GM23338 (cell line): Measurements from ENCODE around the gene TMEM154.

ENCODE experiments used
- CREB1 ChIP-seq: fragments of 250-450 bp; sonication (Bioruptor Pico); IDR thresholded peaks from 2 replicates; pipeline ENCODE4 v1.5.0; 2020; ENCODE audit warnings: low read depth, mild to moderate bottlenecking, moderate library complexity
- EZH2 ChIP-seq: fragments of 200-600 bp; sonication (generic); IDR thresholded peaks from one replicate; pipeline ENCODE4 v1.8.0; 2017; ENCODE audit warnings: antibody characterized with exemption, mild to moderate bottlenecking, low read depth; ENCODE audit not compliant: unreplicated experiment
- EZH2phosphoT487 ChIP-seq: fragments of 200-600 bp; sonication (generic); IDR thresholded peaks from one replicate; pipeline ENCODE4 v1.8.1; 2018; ENCODE audit warnings: antibody characterized with exemption; ENCODE audit not compliant: unreplicated experiment
- JUNB ChIP-seq: IDR thresholded peaks from one replicate; pipeline ENCODE4 v1.6.1; 2016; ENCODE audit warnings: antibody characterized with exemption; ENCODE audit not compliant: unreplicated experiment
- NANOG ChIP-seq: IDR thresholded peaks from 2 replicates; pipeline ENCODE4 v1.6.1; 2016; ENCODE audit warnings: antibody characterized with exemption, borderline replicate concordance
- POLR2AphosphoS5 ChIP-seq: IDR thresholded peaks from 2 replicates; pipeline ENCODE4 v1.6.1; 2016; ENCODE audit warnings: antibody characterized with exemption, low read depth
- ZNF114 ChIP-seq: fragments of 250-450 bp; sonication (Bioruptor Pico); IDR thresholded peaks from 2 replicates; pipeline ENCODE4 v1.5.0; 2020; ENCODE audit warnings: mild to moderate bottlenecking, moderate library complexity
- ZNF331 ChIP-seq: fragments of 250-450 bp; sonication (Bioruptor Pico); IDR thresholded peaks from 2 replicates; pipeline ENCODE4 v1.5.0; 2020; ENCODE audit warnings: low read depth, mild to moderate bottlenecking, moderate library complexity
- TF ChIP-seq, protein P1 (sequence below): IDR thresholded peaks from one replicate; pipeline ENCODE4 v1.6.1; 2018; ENCODE audit warnings: antibody characterized with exemption; ENCODE audit not compliant: unreplicated experiment
- TF ChIP-seq, protein P2 (sequence below), 2 experiments: fragments of 200-600 bp in 1 of 2; sonication (generic) in 1 of 2; conservative IDR thresholded peaks; 2 replicates each; pipeline versions ENCODE4 v1.5.1 to v1.6.1; 2016 to 2017; ENCODE audit warnings: antibody characterized with exemption in 2 of 2, low read depth in 2 of 2, mild to moderate bottlenecking in 2 of 2, moderate library complexity in 1 of 2
- TF ChIP-seq, protein P3 (sequence below): IDR thresholded peaks from 2 replicates; pipeline ENCODE4 v1.6.1; 2016; ENCODE audit warnings: antibody characterized with exemption

DNA sequence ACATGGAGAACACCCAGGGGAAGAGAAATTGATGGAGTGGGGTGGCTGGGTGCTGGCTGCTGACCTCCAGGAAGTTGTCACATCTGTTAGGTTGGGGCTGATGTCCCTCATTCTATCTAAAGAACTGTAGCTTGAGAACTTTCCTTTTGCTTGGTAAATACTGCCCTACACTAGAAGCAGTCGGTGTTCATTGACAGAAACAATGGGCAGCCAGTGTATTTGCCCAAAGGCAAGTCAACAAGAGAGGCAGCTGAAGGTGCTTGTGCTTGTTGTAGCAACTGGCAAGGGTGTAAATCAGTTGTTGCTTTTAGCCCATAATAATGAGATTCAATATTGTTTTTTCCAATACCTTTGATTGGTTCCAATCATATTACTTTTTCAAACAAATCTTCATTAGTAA is 956 bp downstream of the TMEM154 start:
- TF ChIP-seq, protein P1, sequence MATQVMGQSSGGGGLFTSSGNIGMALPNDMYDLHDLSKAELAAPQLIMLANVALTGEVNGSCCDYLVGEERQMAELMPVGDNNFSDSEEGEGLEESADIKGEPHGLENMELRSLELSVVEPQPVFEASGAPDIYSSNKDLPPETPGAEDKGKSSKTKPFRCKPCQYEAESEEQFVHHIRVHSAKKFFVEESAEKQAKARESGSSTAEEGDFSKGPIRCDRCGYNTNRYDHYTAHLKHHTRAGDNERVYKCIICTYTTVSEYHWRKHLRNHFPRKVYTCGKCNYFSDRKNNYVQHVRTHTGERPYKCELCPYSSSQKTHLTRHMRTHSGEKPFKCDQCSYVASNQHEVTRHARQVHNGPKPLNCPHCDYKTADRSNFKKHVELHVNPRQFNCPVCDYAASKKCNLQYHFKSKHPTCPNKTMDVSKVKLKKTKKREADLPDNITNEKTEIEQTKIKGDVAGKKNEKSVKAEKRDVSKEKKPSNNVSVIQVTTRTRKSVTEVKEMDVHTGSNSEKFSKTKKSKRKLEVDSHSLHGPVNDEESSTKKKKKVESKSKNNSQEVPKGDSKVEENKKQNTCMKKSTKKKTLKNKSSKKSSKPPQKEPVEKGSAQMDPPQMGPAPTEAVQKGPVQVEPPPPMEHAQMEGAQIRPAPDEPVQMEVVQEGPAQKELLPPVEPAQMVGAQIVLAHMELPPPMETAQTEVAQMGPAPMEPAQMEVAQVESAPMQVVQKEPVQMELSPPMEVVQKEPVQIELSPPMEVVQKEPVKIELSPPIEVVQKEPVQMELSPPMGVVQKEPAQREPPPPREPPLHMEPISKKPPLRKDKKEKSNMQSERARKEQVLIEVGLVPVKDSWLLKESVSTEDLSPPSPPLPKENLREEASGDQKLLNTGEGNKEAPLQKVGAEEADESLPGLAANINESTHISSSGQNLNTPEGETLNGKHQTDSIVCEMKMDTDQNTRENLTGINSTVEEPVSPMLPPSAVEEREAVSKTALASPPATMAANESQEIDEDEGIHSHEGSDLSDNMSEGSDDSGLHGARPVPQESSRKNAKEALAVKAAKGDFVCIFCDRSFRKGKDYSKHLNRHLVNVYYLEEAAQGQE = no peak
- TF ChIP-seq, protein P2, sequence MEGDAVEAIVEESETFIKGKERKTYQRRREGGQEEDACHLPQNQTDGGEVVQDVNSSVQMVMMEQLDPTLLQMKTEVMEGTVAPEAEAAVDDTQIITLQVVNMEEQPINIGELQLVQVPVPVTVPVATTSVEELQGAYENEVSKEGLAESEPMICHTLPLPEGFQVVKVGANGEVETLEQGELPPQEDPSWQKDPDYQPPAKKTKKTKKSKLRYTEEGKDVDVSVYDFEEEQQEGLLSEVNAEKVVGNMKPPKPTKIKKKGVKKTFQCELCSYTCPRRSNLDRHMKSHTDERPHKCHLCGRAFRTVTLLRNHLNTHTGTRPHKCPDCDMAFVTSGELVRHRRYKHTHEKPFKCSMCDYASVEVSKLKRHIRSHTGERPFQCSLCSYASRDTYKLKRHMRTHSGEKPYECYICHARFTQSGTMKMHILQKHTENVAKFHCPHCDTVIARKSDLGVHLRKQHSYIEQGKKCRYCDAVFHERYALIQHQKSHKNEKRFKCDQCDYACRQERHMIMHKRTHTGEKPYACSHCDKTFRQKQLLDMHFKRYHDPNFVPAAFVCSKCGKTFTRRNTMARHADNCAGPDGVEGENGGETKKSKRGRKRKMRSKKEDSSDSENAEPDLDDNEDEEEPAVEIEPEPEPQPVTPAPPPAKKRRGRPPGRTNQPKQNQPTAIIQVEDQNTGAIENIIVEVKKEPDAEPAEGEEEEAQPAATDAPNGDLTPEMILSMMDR (conservative IDR thresholded peaks at IDR 0.05; ENCODE audit: low read depth in 2 of 2) = no peak
- TF ChIP-seq POLR2AphosphoS5 (no peak), EZH2 (no peak), EZH2phosphoT487 (no peak), ZNF331 (CRISPR knock-in tag) (no peak), JUNB (no peak), ZNF114 (no peak), NANOG (no peak), CREB1 (CRISPR knock-in tag) (no peak)
- TF ChIP-seq, protein P3, sequence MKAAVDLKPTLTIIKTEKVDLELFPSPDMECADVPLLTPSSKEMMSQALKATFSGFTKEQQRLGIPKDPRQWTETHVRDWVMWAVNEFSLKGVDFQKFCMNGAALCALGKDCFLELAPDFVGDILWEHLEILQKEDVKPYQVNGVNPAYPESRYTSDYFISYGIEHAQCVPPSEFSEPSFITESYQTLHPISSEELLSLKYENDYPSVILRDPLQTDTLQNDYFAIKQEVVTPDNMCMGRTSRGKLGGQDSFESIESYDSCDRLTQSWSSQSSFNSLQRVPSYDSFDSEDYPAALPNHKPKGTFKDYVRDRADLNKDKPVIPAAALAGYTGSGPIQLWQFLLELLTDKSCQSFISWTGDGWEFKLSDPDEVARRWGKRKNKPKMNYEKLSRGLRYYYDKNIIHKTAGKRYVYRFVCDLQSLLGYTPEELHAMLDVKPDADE = no peak
